ENCODE results near the gene CES2.
"Not testable (repeated sequence)": the region's sequence is repeated elsewhere in the genome, so short reads cannot be mapped to it uniquely, and the experiment has no call there.

CES2 gene

DNA sequence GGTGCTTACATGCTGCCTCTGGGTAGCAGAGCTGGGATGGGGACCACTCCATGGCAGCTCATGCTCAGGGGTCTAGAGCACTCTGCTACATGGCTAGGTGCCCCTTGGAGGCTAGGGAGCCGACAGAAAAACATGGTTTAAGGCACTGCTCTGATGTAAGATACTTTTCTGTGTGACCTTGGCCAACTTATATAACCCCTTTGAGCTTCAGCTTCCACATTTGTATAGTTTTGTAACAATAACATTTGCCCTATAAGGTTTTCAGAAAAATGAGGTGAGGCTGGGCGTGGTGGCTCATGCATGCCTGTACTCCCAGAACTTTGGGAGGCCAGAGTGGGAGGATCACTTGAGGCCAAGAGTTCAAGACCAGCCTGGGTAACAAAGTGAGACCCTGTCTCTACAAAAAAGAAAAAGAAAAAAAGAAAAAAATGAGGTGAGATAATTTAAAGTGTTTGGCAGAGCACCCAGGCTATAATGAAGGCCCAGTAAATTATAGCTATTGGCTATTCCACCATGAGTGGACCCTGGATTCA is 56.3 kb downstream of the CES2 start:
- no peak for DNase-seq

DNA sequence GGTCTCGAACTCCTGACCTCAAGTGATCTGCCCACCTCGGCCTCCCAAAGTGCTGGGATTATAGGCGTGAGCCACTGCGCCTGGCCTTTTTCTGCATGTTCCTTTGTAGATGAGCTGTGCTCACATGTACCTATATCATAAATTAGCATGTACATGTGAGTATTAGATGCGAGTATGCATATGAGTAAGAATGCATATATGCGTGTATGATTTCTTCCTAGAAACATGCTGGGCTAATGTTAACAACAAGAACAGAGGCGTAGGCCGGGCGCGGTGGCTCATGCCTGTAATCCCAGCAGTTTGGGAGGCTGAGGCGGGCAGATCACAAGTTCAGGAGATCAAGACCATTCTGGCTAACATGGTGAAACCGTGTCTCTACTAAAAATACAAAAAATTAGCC is 58.2 kb downstream of the CES2 start:
- DNase-seq = not testable (repeated sequence)
